GM12874 (cell line): ENCODE data around the gene ASPG.

ENCODE experiments used
- TF ChIP-seq, protein P1 (sequence below): IDR thresholded peaks from 2 replicates; pipeline ENCODE4 v1.5.1; 2011; ENCODE audit warnings: low read depth, mild to moderate bottlenecking, control low read depth, low read length, moderate library complexity; ENCODE audit not compliant: insufficient read depth

ASPG gene

GRCh38 chr14:104064003-104064402 is 21.5 kb upstream of the ASPG start:
- TF ChIP-seq, protein P1, sequence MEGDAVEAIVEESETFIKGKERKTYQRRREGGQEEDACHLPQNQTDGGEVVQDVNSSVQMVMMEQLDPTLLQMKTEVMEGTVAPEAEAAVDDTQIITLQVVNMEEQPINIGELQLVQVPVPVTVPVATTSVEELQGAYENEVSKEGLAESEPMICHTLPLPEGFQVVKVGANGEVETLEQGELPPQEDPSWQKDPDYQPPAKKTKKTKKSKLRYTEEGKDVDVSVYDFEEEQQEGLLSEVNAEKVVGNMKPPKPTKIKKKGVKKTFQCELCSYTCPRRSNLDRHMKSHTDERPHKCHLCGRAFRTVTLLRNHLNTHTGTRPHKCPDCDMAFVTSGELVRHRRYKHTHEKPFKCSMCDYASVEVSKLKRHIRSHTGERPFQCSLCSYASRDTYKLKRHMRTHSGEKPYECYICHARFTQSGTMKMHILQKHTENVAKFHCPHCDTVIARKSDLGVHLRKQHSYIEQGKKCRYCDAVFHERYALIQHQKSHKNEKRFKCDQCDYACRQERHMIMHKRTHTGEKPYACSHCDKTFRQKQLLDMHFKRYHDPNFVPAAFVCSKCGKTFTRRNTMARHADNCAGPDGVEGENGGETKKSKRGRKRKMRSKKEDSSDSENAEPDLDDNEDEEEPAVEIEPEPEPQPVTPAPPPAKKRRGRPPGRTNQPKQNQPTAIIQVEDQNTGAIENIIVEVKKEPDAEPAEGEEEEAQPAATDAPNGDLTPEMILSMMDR: no peak

DNA sequence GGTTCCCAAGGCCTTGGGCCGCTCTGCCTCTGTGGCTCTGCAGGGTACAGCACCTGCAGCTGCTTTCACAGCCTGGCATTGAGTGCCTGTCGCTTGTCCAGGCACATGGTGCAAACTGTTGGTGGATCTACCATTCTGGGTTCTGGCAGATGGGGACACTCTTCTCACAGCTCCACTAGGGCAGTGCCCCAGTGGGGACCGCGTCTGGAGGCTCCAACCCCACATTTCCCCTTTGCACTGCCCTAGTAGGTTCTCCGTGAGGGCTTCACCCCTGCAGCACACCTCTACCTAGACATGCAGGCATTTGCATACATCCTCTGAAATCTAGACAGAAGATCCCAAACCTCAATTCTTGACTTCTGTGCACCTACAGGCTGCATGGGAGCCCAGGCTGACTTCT is 19.2 kb upstream of the ASPG start:
- TF ChIP-seq, protein P1: no peak

DNA sequence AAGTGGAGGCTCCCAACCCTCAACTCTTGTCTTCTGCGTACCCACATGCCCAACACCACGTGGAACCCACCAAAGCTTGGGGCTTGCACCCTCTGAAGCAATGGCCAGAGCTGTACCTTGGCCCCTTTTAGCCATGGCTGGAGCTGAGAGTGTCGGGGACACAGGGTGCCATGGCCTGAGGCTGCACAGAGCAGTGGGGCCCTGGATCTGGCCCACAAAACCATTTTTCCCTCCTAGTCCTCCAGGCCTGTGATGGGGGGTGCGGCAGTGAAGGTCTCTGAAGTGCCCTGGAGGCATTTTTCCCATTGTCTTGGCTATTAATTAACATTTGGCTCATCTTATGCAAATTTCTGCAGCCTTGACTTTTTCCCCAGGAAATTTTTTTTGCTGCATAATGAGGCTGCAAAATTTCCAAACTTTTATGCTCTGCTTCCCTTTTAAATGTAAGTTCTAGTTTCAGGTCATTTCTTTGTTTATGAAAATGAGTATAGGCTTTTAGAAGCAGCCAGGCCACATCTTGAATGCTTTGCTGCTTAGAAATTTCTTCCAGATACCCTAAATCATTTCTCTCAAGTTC is 18.7 kb upstream of the ASPG start:
- TF ChIP-seq, protein P1: no peak

- TF ChIP-seq, protein P1: no peak
Observed at GRCh38 chr14:104069541-104069940, 16.0 kb upstream of the ASPG start.

GRCh38 chr14:104072586-104072985 is 12.9 kb upstream of the ASPG start:
- TF ChIP-seq, protein P1: no peak

GRCh38 chr14:104073764-104074163 is 11.7 kb upstream of the ASPG start:
- TF ChIP-seq, protein P1: no peak

GRCh38 chr14:104075530-104076151 is 9.9 kb upstream of the ASPG start:
- TF ChIP-seq, protein P1: no peak
